UCSD-AML1 (cell line): Measurements from ENCODE around the gene CAPN15.

Experiments
- DNase-seq: peaks from one replicate; lab custom pipeline; 2025; ENCODE audit not compliant: unreplicated experiment; lab: John Stamatoyannopoulos, UW

CAPN15 gene

DNA sequence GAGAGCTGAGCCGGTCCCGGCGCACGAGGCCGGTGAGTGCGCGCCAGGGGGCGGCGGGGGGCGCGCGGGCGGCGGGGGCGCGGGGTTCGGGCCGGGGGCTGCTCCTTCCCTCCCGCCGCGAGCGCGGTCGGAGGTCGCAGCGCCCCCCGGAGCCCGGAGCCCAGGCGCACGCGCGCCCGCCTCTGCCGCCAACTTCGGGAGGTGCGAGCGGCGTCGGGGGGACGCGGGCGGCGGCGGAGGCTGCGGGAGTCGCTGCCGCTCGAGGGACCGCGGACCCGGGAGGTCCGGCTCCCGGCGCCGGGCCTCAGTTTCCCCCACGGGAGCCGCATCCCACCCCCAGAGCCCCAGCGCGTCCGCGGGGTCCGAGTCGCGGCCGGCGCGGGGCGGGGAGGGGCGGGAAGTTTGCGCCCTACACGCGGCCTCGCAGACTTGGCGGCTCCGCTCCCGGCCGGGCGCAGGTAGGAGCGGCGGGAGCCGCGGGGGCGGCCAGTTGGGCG lies 32.7 kb downstream of the CAPN15 start, which contains the start of gene PRR35:
PRR35 (plus strand) TSS at position 191 of the 497 bp plus-strand sequence. CDS start 2,901 bp downstream, outside the sequence.
- no peak for DNase-seq

DNA sequence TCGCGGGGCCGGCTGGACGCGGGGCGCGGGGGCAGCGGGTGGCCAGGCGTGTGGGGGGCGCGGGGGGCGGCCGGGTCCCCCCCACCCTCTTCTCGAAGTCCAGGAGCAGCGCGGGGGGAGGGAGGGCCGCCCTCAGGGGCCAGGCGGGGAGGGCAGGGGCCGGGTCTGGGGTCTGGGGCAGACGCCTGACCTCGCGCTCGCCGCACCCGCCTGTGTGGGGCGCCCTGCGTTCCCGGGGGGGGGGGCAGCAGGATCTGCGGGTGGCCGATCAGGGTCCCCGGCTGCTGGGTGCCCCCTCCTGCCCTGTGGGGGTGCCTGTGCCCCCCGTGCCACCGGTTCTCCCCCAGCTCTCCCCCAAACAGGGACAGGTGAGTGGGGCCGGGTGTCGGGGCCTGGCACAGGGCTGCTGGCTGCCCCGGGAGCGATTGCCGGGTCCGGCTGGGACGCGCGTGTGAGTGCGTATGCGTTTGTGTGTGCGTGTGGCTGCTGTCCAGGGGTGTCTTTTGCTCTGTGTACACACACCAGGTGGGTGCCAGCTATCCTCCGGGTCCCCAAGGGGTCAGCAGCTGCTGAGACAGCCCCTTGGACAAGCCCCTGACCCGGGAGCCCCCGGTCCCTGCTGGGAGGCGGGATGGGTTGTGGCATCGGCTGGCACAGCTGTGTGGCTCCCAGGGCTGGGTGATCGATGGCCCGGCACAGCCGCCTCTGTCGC lies 33.3 kb downstream of the CAPN15 start:
- no peak for DNase-seq

DNA sequence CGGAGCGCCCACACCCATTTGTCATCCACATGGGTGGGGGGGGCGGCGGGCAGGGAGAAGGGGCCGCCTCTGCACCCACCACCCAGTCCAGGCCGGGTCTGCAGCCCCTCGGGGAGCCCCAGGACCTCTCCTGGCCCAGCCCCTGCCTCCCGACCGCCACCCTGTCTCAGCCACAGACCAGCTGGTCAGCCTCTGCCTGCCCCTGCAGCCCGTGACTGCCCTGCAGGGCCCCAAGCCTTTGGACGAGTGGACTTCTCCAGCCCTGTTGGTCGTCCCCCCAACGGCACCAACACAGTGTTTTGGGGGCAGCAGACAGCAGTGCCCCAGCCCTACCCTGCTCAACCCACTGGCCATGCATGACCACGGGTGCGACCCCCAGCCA lies 33.9 kb downstream of the CAPN15 start:
- no peak for DNase-seq

DNA sequence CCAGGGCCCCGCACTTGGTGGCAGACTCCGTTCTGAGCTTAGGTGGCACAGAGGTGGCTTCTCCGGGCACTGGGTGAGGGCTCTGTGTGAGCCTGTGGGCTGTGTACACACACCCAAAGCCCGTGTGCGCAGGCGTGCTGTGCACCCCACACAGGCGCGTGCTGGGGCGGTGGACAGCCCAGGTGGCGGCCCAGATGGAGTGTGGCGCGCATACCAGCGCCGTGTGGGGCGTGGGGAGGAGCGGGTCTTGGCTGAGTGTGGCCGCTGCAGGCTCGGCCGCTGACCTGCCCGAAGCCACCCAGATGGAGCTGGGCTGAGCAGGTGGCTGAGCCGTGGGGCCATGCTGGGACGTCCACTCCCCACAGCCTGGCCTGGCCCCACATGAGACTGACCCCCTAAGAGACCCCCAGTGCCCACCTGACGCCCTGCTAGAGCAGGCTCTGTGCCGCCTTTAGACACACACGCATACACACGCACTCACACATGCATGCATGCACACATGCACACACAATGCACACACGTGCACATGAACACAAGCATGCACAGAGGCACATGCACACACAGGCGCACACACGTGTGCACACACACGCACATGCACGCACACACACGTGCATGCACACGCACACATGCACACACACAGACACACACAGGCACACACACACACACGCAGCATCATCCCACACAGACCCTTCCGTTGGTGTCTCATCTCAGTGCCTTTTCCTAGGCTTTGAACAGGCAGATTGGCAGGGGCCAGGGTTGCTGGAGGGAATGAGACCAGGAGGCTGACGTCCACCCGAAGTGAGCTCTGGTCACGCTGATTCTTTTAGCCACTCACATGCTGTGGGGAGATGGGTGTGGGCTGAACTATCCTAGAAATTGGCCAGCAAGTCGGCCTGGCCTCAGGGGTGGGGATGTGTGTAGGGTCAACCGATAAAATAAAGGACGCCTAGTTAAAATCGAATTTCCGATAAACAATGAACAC lies 34.7 kb downstream of the CAPN15 start:
- DNase-seq, result no peak

GRCh38 chr16:563072-563644 lies 35.6 kb downstream of the CAPN15 start:
- DNase-seq, result no peak

DNA sequence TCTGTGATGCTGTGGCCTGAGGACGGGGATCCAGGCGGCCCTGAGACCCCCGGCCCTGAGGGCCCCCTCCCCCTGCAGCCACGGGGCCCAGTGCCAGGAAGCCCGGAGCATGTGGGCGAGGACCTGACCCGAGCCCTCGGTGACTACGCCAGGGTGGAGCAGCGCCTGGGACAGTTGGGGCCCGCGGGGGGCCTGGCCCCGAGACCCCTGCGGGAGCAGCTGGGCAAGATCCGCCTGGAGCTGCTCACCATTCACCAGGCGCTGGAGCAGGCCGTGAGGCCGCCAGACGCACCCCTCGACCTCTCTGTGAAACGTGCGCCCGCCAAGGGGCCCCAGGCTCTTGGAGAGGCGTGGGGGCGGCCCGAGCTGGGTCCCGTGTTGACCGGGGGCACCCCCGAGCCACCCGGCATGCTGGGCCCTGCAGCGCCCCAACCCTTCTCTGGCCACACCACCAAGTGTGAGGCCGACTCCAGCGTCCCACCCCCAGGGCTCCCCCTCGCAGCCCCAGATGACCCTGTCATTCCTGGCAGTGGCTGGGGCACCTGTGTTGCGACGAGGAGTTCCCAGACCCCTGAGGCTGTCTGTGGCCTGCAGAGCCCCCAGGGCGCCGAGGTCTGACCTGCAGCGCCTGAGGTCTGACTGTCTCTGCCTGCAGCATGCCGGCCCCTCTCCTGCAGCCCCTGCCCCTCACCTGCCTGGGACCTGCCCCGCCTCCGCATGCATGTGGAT lies 37.3 kb downstream of the CAPN15 start:
- DNase-seq, result no peak

- no peak for DNase-seq
Observed at GRCh38 chr16:565419-566330, 38.2 kb downstream of the CAPN15 start.

- peak; percentile 71 for DNase-seq
Observed at GRCh38 chr16:566475-567372, 39.2 kb downstream of the CAPN15 start, which contains the start of gene NHLRC4. NHLRC4 (plus strand) TSS chr16:567005; CDS start chr16:568048, 1,043 bp downstream.

DNA sequence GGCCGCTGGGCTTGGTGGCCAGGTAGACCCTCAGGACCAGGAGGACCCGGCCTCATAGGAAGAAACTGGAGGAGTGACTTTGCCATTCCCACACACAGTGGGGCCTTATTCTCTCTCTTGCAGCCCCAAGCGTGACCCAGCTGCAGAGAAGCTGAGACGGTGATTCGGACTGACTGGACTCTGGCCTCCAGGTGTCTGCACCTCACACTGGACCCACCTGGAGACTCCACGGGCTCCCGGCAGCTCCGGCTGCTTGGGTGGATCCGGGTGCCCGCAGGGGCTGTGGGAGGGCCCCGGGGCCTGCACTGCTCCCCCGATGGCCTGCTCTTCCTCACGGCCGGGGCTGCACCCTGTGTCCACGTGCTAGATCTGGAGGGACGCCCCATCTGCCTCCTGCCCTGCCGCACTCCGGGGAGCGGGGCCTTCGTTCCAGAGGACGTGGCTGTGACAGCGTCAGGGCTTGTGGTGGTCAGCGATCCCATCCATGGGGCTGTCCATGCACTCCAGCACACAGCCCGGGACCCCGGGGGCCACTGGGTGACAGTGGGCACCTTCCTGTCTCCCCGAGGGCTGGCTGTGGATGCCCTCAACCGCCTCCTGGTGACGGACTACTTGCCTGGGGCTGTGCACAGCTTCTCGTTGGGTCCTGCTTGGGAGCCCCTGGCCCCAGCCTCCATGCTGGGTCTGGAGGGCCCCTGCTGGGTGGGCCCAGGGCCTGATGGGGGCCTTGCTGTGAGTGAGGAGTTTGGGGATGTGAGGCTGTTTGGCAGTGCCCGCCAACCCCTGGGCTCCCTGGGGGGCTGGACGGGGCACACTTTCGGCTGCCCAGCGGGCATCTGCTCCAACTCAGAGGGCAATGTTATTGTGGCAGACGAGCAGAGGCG lies 40.1 kb downstream of the CAPN15 start:
- DNase-seq, result no peak

- DNase-seq, result no peak
Observed at GRCh38 chr16:568401-569258, 41.1 kb downstream of the CAPN15 start.

DNA sequence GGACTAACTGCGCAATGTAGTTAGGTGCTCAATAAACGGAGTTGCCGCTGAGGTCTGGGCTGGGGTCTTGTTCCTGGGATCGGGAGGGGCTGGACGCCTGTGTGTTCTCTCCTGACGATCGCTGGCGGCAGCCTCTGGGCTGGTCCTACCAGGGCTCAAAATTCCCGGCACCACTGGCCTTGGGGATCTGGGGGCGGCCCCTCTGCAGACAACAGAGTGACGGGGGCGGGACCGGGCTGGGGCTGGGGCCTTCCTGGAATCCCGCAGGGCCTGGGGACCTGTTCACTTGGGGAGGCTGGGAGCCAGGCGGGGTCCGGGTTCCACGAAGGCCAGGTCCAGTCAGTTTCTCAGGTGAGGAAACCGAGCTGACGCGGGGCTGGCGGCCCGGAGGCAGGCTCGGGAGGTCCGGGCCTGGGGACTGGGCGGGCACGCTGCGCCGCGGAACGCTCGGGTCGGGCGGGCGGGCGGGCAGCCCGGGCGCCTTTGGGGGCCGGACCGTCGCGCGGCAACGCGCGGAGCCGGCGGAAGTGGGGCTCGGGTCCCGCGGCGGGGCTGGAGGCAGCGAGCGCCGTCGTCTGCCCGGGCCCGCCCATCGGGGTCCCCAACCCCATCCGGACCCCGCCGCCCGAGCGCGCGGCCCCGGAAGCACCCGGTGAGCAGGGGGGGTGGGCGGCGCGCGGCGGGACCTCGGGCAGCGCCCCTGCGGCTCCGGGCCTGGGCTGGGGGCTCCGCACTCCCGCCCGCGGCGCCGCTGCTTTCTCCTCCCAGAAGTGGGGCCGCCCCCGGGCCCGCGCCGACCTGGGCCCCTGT lies 42.1 kb downstream of the CAPN15 start, which contains the start of gene PIGQ:
PIGQ (plus strand) TSS at position 524 of the 810 bp plus-strand sequence. CDS start 4,107 bp downstream, outside the sequence.
- peak; percentile 79 for DNase-seq

DNA sequence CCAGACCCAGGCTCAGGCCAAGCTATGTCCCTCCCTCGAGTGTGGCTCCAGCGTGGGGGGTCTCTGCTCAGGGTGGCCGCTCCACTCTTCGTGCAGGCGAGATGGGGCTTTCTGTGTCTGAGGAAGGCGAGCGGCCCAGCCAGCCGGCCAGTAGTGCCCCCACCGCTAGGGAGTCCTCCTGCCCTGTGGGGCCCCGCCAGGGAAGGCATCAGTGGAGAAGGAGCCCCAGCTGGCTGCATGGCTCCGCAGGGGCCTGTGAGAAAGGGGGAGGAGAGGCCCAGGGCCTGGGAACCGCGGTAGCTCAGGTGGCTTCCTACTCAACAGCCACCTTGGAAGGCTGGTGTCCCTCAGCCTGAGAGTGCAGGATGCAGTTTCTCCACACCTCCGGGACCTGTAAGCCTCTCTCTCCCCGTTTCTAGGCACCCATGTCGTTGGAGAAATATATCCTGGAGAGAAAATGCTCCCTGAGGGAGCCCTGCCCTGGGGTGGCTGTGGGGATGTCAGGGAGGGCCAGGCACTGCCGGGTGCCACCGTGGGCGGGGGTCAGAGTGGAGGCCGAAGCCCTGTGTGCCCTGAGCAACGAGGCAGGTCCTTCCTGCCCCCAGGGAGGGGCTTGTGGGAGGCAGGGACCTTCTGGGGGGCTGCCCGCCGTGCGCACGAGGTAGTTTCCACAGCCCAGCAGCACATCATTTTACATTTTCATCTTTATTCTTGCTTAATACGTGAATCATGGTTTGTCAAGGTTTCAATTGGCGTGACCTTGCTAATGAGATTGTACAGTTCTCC lies 45.5 kb downstream of the CAPN15 start:
- no peak for DNase-seq

DNA sequence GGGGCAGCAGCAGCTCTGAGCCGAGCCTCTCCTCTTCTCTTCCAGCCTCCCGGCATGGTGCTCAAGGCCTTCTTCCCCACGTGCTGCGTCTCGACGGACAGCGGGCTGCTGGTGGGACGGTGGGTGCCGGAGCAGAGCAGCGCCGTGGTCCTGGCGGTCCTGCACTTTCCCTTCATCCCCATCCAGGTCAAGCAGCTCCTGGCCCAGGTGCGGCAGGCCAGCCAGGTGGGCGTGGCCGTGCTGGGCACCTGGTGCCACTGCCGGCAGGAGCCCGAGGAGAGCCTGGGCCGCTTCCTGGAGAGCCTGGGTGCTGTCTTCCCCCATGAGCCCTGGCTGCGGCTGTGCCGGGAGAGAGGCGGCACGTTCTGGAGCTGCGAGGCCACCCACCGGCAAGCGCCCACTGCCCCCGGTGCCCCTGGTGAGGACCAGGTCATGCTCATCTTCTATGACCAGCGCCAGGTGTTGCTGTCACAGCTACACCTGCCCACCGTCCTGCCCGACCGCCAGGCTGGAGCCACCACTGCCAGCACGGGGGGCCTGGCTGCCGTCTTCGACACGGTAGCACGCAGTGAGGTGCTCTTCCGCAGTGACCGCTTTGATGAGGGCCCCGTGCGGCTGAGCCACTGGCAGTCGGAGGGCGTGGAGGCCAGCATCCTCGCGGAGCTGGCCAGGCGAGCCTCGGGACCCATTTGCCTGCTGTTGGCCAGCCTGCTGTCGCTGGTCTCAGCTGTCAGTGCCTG lies 46.7 kb downstream of the CAPN15 start:
- DNase-seq, result no peak
